Endothelial cell of umbilical vein (primary cell): ENCODE data around the gene MATCAP1.

Experiments used
- CTCF ChIP-seq, 2 donors: IDR thresholded peaks; 1 replicate in 1 of 2; 2 replicates in 1 of 2; pipeline ENCODE4 v1.5.1; 2011; ENCODE audit warnings: low read length in 2 of 2, mild to moderate bottlenecking in 2 of 2, moderate library complexity in 2 of 2, control low read depth in 1 of 2, inconsistent platforms in 1 of 2, low read depth in 1 of 2; ENCODE audit not compliant: insufficient read depth in 1 of 2; ENCODE audit errors: extremely low read depth in 1 of 2
- EZH2 ChIP-seq: IDR thresholded peaks from 2 replicates; pipeline ENCODE4 v1.6.1; 2012; ENCODE audit warnings: borderline replicate concordance, low read depth, mild to moderate bottlenecking, moderate library complexity, low read length, inconsistent platforms; ENCODE audit not compliant: severe bottlenecking
- FOS ChIP-seq: IDR thresholded peaks from 2 replicates; pipeline ENCODE4 v1.6.1; 2011; ENCODE audit warnings: mild to moderate bottlenecking, low read length, moderate library complexity, borderline replicate concordance; ENCODE audit not compliant: insufficient read depth
- JUN ChIP-seq: IDR thresholded peaks from 2 replicates; pipeline ENCODE4 v1.6.1; 2011; ENCODE audit warnings: borderline replicate concordance, low read depth; ENCODE audit not compliant: insufficient read length, insufficient read depth
- POLR2A ChIP-seq: IDR thresholded peaks from 2 replicates; pipeline ENCODE4 v1.6.1; 2012; ENCODE audit warnings: low read depth, mild to moderate bottlenecking, control low read depth, low read length
- POLR2AphosphoS5 ChIP-seq: IDR thresholded peaks from 2 replicates; pipeline ENCODE4 v1.6.1; 2012; ENCODE audit warnings: low read depth, mild to moderate bottlenecking, control low read depth, low read length, moderate library complexity; ENCODE audit not compliant: insufficient read depth

GRCh38 chr16:67149276-67150046, 34.3 kb downstream of the MATCAP1 start:
- TF ChIP-seq POLR2A = no peak
- TF ChIP-seq JUN = no peak
- TF ChIP-seq CTCF (IDR thresholded peaks at IDR 0.05; ENCODE audit: extremely low read depth in 1 of 2, insufficient read depth in 1 of 2, low read depth in 1 of 2, low read length in 2 of 2) = no peak
- TF ChIP-seq EZH2 = no peak
- TF ChIP-seq POLR2AphosphoS5 = no peak
- no peak for TF ChIP-seq FOS
